ENCODE measurements around the gene APLNR.
A peak's percentile ranks its signal among the peaks of the same experiment; 100 is the strongest.
"Not testable (repeated sequence)": the region's sequence is repeated elsewhere in the genome, so short reads cannot be mapped to it uniquely, and the experiment has no call there.

Gene APLNR

DNA sequence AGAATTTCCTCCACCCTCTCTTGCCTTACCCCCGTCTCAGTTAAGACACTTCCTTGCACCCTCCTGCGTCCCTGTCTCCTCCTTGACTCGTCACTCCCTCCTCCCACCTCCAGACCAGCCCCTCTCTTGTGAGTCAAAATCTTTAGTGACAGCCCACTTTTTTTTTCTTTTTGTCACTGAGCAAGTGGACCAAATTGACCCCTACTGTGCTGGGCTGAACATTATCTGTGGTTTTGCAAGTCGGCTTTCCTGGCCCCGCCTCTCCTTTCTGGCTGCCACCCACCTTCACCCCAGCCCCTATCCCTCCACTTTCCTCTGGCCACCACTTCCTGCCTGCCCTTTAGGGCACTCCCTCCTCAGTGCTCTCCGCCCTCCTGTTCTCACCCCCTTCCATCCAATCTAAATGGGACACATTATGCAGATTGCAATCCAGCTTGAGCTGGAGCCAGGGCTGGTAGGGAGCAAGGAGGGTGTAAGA lies at the start of gene APLNR:
Gene APLNR (minus strand): TSS at position 47 of the 478 bp plus-strand sequence. CDS start 246 bp downstream, outside the sequence.
- DNase-seq = no peak

DNA sequence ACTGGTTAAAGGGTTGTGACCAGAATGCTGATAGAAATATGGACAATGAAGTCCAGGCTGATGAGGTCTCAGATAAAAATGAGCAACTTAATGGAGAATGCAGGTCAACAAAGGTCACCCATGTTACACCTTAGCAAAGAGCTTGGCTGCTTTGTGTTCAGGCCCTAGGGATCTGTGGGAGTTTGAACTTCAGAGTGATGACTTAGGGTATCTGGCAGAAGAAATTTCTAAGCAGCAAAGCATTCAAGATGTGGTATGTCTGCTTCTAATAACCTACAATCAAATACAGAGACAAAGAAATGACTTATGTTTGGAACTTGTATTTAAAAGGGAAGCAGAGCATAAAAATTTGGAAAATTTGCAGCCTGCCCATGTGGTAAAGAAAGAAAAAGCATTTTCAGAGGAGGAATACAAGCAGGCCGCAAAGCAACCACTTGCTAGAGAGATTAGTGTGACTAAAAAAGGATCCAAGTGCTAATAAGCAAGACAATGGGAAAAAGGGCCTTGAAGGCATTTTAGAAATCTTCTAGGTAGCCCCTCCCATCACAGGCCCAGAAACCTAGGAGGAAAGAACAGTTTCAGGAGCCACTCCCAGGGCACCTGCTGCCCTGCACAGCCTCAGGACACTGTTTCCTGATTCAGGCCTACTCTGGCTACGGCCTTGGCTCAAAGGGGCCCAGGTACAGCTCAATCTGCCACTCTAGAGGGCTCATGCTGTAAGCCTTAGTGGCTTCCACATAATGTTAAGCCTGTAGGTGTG lies 46.4 kb upstream of the APLNR start:
- no peak for DNase-seq

DNA sequence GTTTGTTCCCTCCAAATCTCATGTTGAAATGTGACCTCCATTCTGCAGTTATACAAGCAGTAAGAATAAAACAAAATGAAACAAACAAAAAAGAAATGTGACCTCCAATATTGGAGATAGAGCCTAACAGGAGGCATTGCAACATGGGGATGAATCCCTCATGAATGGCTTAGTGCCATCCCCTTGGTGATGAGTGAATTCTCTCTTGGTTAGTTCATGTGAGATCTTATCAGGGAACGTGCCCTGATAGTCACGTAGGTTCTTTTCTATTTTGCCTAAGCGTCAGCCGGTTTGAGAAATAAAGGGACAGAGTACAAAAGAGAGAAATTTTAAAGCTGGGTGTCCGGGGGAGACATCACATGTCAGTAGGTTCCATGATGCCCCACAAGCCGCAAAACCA lies 44.5 kb upstream of the APLNR start:
- DNase-seq = not testable (repeated sequence)

DNA sequence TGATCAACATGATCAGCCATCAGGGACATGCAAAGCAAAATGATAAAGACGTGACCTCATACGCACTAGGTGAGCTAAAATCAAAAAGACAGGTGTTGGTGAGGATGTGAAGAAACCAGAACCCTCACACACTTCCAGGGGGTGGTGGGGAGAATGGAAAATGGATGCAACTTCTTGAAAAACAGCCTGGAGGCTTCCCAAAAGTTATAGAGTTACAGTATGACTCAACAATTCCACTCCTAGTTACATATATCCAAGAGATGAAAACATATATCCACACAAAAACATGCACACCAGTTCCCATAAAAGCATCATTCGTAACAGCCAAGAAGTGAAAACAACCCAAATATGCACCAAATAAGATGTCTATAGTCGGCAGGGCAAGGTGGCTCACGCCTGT lies 42.1 kb upstream of the APLNR start:
- no peak for DNase-seq

DNA sequence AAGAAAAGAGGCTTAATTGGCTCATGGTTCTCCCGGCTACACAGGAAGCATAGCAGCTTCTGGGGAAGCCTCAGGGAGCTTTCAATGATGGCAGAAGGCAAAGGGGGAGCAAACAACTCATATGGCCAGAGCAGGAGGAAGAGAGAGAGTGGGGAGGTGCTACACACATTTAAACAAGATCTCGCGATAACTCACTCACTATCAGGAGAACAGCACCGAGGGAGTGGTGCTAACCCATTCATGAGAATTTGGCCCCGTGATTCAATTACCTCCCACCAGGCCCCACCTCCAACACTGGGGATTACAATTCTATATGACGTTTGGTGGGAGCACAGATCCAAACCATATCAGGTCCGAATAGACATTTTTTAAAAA lies 41.7 kb upstream of the APLNR start:
- no peak for DNase-seq

DNA sequence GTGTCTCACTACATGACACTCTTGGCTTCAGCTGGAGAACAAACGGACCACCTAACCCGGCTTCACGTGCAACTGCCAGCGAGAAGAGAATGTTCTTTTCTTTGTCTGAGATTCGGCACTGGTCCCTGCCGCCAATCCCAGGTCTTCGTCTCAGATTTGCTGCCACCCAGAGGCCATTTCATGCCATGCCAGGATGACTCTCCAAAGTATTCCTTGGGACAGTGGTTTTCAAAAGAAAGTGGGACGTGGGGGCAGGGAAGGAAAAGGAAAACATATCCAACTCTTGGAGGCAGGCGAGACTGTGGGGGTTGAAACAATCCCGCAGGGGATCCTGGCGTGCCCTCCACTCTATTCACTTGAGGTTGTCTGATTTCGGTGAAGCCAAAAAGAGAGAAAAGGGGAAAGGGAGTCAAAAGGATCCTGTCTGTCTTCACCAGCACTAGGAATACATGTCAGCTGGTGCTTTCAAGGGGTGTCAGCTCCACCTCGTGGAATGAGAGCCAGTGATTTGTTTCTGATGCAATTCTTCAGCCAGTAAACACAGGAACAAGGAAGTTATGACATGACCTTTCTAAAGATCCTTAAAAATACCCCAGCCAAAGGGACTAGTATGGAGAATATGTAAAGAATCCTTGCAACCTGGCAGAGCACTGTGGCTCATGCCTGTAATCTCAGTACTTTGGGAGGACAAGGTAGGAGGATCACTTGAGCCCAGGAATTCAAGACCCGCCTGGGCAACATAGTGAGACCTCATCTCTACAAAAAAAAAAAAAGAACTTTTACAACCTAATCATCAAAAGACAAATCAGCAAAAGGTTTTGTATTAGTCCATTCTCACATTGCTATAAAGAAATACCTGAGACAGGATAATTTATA lies 41.0 kb upstream of the APLNR start:
- DNase-seq = peak; percentile 29

DNA sequence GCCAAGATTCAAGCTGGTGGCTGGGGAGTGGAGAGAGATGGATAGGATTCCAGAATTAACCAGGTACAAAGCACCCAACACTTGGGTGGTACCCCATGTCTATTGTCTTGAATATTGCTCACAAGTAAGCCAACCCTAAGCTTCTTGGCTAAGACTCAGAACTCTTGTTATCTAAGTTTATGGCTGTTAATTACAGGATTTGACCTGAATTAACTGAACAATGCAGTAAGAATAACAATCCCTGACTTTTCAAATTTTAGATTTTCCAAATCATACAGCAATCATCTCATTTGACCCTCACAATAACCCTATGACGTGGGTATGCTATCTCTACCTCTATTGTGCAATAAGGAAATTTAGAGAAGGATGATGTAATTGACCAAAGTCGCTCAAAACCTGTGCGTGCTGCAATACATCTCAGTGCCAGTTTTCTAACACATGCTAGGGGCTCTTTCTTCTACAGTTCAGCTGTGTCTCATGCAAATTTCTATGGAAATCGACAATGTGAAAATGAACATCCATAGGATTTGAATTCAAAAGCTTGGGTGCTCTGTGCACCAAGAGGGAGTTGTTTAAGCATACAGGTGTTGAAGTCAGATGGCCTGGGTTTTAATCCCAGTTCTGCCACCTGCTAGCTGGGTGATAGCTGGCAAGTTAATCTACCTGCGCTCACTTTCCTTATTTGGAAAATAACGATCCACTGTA lies 40.1 kb upstream of the APLNR start:
- no peak for DNase-seq

DNA sequence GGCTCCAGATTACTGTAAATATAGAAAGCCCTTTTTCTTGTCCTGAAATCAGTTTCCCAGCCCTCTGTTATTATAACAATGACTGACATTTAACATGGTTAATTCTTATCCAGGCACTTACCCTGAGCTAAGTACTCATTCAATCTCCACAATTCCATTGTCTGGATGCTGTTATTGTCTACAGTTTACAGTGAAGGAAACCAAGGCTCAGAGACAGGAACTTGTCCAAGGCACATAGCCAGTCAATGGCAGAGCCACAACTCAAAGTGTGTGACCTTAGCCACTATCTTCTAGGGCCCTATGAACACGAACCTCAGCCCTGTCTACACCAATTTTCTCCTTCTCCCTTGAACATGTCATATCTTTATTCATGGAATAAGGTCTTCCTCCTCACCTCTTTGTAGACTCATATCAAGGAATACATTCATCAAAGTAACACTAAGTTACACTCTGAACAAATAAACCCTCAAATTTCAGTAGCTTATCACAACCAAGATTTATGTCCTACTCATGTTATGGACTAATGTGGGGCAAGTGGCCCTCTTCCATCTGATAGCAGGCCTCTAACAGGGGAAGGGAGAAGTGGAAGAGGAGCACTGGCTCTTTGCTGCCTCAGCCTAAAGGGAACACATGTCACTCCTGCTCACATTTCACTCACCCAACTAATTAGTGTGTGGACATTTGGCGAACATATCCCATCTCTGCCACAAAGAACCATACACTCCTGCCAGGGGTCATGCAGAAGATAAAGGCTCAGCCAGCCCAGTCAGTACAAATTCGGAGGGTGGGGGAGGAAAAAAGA lies 39.3 kb upstream of the APLNR start:
- no peak for DNase-seq

DNA sequence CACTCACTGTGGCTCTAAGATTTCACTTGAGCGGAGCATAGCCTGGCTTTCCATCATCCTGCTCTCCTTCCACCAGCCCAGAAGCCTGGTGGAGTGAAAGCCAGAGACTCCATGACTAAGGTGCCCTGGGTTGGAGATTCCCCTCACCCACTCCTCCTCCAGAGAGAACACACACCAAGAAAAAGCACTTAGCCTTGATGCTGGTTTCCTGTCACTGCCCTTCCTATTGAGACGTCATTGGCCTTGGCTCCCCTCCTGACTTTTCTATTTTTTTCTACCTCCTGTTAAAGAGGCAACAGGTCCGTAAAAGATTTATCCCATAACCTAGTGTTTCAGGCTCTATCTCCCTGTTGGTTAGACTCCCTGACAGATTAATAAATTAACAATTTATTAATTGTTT lies 38.5 kb upstream of the APLNR start:
- DNase-seq = no peak

DNA sequence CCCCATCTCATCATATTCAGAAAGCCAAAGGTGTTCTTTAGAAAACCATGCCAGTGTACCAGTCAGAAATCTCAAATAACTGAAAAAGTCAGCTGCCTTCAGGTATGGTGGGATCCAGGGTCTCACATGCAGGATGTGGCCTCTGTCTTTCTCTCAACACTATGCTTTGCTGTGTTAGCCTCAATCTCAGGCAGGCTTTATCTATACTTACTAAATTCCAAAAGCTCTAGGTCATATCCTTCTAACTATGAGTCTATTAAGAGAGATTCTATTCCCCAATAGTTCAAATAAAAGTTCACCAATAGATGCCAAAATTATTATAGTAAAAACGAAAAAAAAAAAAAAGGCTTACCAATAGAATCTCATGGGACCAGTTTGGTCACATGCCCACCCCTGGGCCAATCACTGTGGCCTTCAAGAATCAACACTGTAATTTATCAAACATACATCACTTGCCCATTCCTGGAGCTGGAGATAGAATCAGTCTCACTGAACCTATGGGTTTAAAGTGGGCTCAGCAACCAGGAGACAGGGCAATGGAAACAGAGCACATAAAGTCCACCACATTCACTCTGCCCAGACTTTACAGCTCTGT lies 38.0 kb upstream of the APLNR start:
- DNase-seq = no peak

DNA sequence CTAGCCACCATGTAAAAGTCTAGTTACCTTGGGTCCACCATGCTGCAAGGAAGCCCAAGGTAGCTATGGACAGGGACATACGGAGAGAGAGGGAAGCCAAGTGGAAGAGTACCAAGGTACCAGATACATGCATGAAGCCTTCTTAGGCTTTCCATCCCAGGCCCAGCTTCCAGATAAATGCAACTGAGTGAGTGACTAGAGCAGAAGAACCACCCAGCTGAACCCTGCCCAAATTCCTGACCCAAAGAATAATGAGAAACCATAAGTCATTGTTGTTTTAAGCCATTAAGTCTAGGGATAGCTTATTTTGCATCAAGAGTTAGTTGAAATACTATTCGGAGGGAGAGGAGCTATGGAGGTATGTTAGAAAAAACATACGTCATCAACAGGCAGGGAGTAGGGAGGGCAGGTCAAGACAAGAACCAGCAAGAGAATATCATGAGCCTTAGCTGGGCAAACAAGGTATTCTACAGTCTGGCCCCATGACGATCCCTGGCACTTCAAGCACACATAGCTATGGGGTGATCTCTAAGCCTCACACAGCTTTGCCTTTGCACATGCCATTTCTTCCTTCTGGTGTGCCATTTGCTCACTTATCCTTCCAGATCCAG lies 36.5 kb upstream of the APLNR start:
- no peak for DNase-seq

DNA sequence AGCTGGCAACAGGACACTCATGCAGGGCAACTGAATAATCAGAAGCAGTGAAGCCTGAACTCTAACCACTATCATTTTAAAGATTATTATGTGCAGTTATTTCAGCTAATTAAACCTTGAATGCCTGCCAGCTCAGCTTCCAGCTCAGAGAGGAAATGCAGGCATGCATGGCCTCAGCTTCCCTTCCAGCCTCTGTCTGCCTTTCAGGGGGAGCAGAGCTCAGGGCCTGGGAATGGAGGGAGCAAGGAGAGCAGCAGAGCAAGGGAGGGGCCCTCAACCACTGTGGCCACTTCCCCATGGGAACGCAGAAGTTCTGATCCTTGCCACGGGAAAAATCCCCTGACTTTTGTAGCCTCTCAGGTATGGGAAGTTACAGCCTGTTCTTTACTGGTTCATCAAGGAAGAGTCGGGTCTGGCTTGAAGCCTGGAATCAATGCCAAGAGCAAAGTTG lies 32.5 kb upstream of the APLNR start:
- DNase-seq = no peak

DNA sequence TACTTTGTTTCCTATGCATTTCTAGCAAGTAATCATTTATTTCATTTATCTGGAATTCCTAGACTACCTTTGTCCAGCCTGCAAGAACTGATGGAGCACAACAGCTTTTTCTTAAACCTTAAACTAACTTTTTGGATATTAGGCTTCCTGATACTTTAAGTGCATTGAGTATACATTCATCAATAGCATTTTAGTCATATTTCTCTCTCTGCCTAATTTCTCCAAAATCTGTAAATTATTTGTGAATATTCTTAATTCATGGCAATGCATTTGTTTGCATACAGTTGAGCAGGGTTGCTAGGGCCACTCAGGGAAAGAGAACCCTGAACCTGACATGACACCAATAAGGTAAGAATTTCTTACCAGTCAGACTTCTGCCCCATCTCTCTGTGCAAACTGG lies 29.1 kb upstream of the APLNR start:
- DNase-seq = no peak

DNA sequence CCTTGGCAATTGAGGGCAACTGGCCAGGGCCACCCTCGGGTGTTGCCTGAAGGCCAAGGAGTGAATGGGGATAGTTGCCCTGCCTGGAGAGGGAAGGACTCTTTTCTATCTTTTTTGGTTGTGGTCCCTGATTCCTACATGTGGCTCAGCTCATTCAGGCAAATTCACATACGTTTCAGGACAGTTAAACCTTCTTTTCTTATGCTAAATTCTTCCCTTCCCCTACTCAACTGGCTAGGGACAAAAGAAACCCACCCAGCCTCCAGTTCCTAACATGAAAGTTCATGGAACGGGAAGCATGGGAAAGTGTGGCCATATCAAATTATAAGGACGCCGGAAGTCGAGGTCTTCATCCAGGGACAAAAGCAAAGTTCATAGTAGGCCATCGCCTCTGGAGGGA lies 26.3 kb upstream of the APLNR start:
- no peak for DNase-seq

DNA sequence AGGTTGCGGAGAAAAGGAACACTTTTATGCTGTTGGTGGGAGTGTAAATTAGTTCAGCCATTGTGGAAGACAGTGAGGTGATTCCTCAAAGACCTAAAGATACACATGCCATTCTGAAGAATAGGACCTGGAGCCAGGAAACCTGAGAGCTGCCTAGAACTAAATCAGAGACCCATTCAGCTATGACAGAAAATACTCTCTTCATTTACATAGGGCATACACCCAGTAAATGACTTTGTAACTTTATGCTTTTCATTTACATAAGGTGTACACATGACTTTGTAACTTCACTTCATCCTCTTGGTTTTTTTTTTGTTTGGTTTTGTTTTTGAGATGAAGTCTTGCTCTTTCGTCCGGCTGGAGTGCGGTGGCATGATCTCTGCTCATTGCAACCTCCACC lies 25.1 kb upstream of the APLNR start:
- DNase-seq = no peak

DNA sequence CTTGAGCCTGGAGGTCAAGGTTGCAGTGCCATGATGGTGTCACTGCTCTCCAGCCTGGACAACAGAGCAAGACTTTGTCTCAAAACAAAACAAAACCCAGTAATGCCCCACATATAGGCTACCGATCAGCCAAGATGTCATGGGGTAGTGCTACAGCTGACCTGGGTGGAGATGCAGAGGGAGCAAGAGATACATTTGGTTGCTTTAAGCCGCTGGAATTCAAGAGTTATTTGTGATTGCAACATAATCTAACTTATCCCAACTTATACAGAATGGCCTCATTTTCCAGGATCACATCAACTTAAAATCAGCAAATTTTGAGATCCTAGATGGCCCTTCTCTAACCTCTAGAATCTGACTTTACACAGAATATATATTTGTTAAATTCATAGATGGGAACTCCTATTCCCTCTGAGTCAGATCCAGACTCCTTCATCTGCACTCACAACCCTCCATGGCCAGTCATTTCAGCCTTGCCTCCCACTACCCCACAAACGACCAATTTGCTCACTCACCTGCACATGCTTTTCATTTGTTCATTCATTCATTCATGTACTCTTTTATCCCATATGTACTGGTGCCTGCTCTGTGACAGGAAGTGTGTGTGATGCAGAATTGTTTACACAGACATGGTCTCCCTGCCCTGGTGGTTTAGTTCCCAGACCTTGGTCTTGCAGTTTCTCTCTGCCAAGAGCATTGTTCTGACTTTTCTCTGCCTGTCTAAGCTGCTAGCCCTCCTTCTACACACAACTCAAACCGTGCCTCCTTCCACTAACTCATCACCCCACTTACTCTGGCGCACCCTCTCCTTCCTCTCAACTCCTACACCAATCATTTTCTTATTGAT lies 24.1 kb upstream of the APLNR start:
- DNase-seq = no peak

DNA sequence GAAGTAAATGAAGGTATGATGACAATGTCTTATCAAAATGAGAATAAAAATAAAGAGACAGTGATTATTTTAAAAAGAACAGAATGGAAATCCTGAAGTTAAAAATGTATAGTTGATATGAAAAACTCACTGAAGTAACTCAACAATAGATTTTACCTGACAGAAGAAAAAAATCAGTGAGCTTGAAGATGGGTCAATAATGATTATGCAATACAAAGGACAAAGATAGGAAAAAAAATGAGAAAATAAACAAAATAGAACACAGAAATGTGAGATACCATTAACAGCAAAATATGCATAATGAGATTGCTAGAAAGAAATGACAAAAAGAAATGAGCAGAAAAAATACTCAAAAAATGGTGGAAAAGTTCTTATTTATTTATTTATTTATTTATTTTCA lies 19.1 kb upstream of the APLNR start:
- no peak for DNase-seq

DNA sequence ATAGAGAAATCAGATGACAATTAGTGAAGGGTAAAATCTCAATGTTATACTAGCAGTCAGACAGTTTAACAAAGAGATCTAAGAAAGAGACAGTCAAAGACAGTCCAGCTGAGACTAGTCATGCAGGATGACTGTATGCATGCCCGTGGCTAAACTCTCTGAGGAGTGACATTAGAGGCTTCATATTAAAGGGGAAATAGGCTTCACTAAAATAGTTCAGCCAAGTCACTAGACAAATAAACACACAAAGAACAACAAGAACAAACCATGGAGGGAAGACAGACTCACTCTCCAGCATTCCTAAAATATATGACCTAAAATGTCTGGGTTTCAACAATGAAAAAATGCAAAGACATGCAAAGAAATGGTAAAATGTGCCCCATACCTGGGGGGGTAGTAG lies 18.6 kb upstream of the APLNR start:
- no peak for DNase-seq

DNA sequence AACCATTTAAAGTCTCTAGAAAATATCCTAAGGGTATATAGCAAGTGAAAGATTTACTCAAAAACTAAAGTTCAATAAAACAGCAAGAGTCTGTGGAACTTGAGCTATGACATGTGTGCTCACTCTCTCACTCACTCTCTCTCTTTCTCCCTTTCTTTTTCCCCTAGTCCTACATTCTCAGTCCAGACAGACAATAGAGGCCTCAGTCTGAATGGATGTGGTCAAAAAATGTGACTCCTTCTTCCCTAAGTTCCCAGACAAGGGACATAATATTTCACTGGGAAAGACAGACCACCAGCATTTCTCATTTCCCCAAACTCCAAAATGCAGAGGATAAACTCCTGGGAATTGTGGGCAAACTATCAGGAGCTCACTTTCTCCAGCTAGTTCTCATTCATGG lies 17.6 kb upstream of the APLNR start:
- no peak for DNase-seq

DNA sequence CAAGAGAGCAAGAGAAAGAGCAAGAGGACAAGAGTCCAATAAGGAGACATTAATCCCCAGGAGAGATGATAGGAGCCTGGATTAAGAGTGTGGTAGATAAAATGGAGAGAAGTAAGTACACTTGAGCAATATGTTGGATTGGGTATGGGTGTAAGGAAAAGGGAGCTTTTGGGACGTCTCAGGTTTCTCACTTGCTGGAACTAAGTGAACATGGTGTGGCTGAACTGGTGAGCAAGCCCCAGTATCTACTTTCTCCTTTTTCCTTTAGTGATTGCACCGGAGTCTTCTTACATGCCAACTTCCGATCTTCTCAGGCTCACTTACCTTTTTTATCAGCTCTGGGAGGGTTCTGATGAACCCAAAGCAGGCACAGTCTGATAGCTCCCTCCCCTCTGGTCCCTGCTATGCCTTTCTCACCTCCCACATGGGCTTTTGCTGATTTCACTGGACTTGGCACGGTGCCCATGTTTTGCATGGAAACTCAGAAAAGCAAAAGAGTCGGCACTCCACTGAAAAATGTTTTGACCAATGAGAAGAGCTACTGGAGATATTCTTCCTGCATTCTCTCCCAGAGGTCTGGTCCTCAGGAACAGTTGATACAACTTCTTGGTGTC lies 14.5 kb upstream of the APLNR start:
- DNase-seq = no peak

Measured in activated naive CD4-positive, alpha-beta T cell treated with Interleukin-2 at 50 U/mL for 16 hours (primary cell).